HUES64 (cell line): ENCODE measurements around the gene KDM4B.

Experiments
- H3K27ac ChIP-seq: 2 replicates; pipeline ENCODE4 v1.7.0; 2013; ENCODE audit warnings: low read depth, low read length, inconsistent platforms
- H3K27me3 ChIP-seq: 2 replicates; pipeline ENCODE4 v1.6.1; 2013; ENCODE audit warnings: mild to moderate bottlenecking, low read length; ENCODE audit not compliant: insufficient read depth
- H3K36me3 ChIP-seq: 2 replicates; pipeline ENCODE4 v1.6.1; 2013; ENCODE audit warnings: mild to moderate bottlenecking, low read length; ENCODE audit not compliant: insufficient read depth
- H3K4me1 ChIP-seq: 2 replicates; pipeline ENCODE4 v1.6.1; 2013; ENCODE audit warnings: mild to moderate bottlenecking, low read length, moderate library complexity; ENCODE audit not compliant: insufficient read depth
- H3K4me3 ChIP-seq: 2 replicates; pipeline ENCODE4 v1.5.1; 2013; ENCODE audit warnings: mild to moderate bottlenecking, low read length, moderate library complexity
- H3K9ac ChIP-seq: 2 replicates; pipeline ENCODE4 v1.6.1; 2013; ENCODE audit warnings: mild to moderate bottlenecking, low read depth, low read length
- H3K9me3 ChIP-seq: 2 replicates; pipeline ENCODE4 v1.6.1; 2013; ENCODE audit warnings: low read depth, low read length; ENCODE audit not compliant: insufficient read depth
- WGBS: fragments of 150-250, 120-280 bp; methylation state at CpG from one replicate; pipeline ENCODE4 v1.1.7; 2013; ENCODE audit warnings: missing lambda C conversion rate; 5-methylcytosine and 5-hydroxymethylcytosine counted together

The KDM4B gene

GRCh38 chr19:4977299-4978174, 8.6 kb downstream of the KDM4B start:
- Histone ChIP-seq H3K4me1 (no peaks in the 10 kb centered on the region), H3K36me3 (no peaks in the 10 kb centered on the region; the same call in 1 of the 2 replicates), H3K27ac (no peak overlapping the region), H3K27me3 (no peaks in the 10 kb centered on the region), H3K9me3 (no peaks in the 10 kb centered on the region), H3K4me3 (no peak overlapping the region), H3K9ac (no peak overlapping the region)
- 91% methylated on average over 36 of the region's 36 CpGs for WGBS

GRCh38 chr19:4979211-4979807, 10.4 kb downstream of the KDM4B start:
- 94% methylated on average over 8 of the region's 8 CpGs for WGBS
- Histone ChIP-seq H3K9ac (no peak overlapping the region), H3K4me1 (no peaks in the 10 kb centered on the region), H3K27me3 (no peaks in the 10 kb centered on the region), H3K4me3 (no peak overlapping the region), H3K36me3 (no peaks in the 10 kb centered on the region; the same call in 1 of the 2 replicates), H3K27ac (no peak overlapping the region), H3K9me3 (no peaks in the 10 kb centered on the region)

GRCh38 chr19:4980067-4980466, 11.2 kb downstream of the KDM4B start:
- Histone ChIP-seq H3K9ac (no peak overlapping the region), H3K27ac (no peak overlapping the region), H3K4me1 (no peaks in the 10 kb centered on the region), H3K4me3 (no peak overlapping the region), H3K9me3 (no peaks in the 10 kb centered on the region), H3K36me3 (no peaks in the 10 kb centered on the region; the same call in 1 of the 2 replicates), H3K27me3 (no peaks in the 10 kb centered on the region)
- 87% methylated on average over 3 of the region's 3 CpGs for WGBS

GRCh38 chr19:4980838-4981680, 12.1 kb downstream of the KDM4B start:
- Histone ChIP-seq H3K9ac (no peak overlapping the region), H3K27me3 (no peaks in the 10 kb centered on the region), H3K9me3 (no peaks in the 10 kb centered on the region), H3K27ac (no peak overlapping the region), H3K36me3 (no peaks in the 10 kb centered on the region; the same call in 1 of the 2 replicates), H3K4me3 (no peak overlapping the region), H3K4me1 (no peaks in the 10 kb centered on the region)
- WGBS, result 87% methylated on average over 27 of the region's 27 CpGs

- no peak overlapping the region for H3K27ac ChIP-seq
- H3K9ac ChIP-seq, result no peak overlapping the region
- H3K4me3 ChIP-seq, result no peak overlapping the region
- H3K27me3 ChIP-seq, result no peaks in the 10 kb centered on the region
- no peaks in the 10 kb centered on the region; the same call in 1 of the 2 replicates for H3K36me3 ChIP-seq
- H3K9me3 ChIP-seq, result no peaks in the 10 kb centered on the region
- no peaks in the 10 kb centered on the region; the same call in 1 of the 2 replicates for H3K4me1 ChIP-seq
- 96% methylated on average over 3 of the region's 3 CpGs for WGBS
Measured at GRCh38 chr19:4981681-4981958, 12.7 kb downstream of the KDM4B start.

- H3K9me3 ChIP-seq, result no peaks in the 10 kb centered on the region
- no peak overlapping the region for H3K27ac ChIP-seq
- WGBS, result 88% methylated on average over 23 of the region's 23 CpGs
- no peak overlapping the region for H3K9ac ChIP-seq
- peaks cover 5% of the 10 kb centered on the region; the same call in 1 of the 2 replicates for H3K4me1 ChIP-seq
- no peak overlapping the region for H3K4me3 ChIP-seq
- no peaks in the 10 kb centered on the region for H3K27me3 ChIP-seq
- no peaks in the 10 kb centered on the region for H3K36me3 ChIP-seq
Measured at GRCh38 chr19:4983346-4984105, 14.6 kb downstream of the KDM4B start.

GRCh38 chr19:4984106-4984380, 15.1 kb downstream of the KDM4B start:
- Histone ChIP-seq H3K4me3 (no peak overlapping the region), H3K27me3 (no peaks in the 10 kb centered on the region), H3K36me3 (no peaks in the 10 kb centered on the region), H3K27ac (no peak overlapping the region), H3K4me1 (peaks cover 5% of the 10 kb centered on the region; the same call in 1 of the 2 replicates), H3K9me3 (no peaks in the 10 kb centered on the region), H3K9ac (no peak overlapping the region)
- WGBS, result 87% methylated on average over 7 of the region's 7 CpGs

- WGBS, result 88% methylated on average over 18 of the region's 18 CpGs
- Histone ChIP-seq H3K9me3 (no peaks in the 10 kb centered on the region), H3K36me3 (no peaks in the 10 kb centered on the region), H3K4me1 (peaks cover 5% of the 10 kb centered on the region; the same call in 1 of the 2 replicates), H3K27me3 (no peaks in the 10 kb centered on the region), H3K4me3 (no peak overlapping the region), H3K9ac (no peak overlapping the region), H3K27ac (no peak overlapping the region)
Measured at GRCh38 chr19:4984438-4984990, 15.6 kb downstream of the KDM4B start.

GRCh38 chr19:4985551-4985991, 16.7 kb downstream of the KDM4B start:
- H3K4me3 ChIP-seq, result no peak overlapping the region
- no peaks in the 10 kb centered on the region for H3K36me3 ChIP-seq
- H3K27me3 ChIP-seq, result no peaks in the 10 kb centered on the region
- H3K9ac ChIP-seq, result no peak overlapping the region
- WGBS, result 92% methylated on average over 22 of the region's 22 CpGs
- H3K27ac ChIP-seq, result no peak overlapping the region
- peaks cover 5% of the 10 kb centered on the region; the same call in 1 of the 2 replicates for H3K4me1 ChIP-seq
- H3K9me3 ChIP-seq, result no peaks in the 10 kb centered on the region

- H3K4me3 ChIP-seq, result no peak overlapping the region
- no peak overlapping the region; the same call in 1 of the 2 replicates for H3K9ac ChIP-seq
- no peaks in the 10 kb centered on the region for H3K36me3 ChIP-seq
- H3K27ac ChIP-seq, result no peak overlapping the region
- 89% methylated on average over 19 of the region's 19 CpGs for WGBS
- H3K4me1 ChIP-seq, result peaks cover 5% of the 10 kb centered on the region; the same call in 1 of the 2 replicates
- no peaks in the 10 kb centered on the region for H3K9me3 ChIP-seq
- H3K27me3 ChIP-seq, result no peaks in the 10 kb centered on the region
Measured at GRCh38 chr19:4986056-4986455, 17.1 kb downstream of the KDM4B start.
